Occipital lobe (tissue), 2 donors: ENCODE measurements around the gene C22orf23. TPM values are rescaled to one million over a fixed set of nuclear protein-coding genes. Genes with fewer than 3 reads are reported as not detected.

Experiments
- DNase-seq: peaks from one replicate; lab custom pipeline; 2025; lab: John Stamatoyannopoulos, UW
- total RNA-seq: library from RNA; depleted of rRNA; stranded (reverse); fragments of >200 nt; gene quantifications from one replicate; pipeline ENCODE4 v1.2.3, GENCODE V29; 2014

The C22orf23 gene
- total RNA-seq, result 0.31 TPM

DNA sequence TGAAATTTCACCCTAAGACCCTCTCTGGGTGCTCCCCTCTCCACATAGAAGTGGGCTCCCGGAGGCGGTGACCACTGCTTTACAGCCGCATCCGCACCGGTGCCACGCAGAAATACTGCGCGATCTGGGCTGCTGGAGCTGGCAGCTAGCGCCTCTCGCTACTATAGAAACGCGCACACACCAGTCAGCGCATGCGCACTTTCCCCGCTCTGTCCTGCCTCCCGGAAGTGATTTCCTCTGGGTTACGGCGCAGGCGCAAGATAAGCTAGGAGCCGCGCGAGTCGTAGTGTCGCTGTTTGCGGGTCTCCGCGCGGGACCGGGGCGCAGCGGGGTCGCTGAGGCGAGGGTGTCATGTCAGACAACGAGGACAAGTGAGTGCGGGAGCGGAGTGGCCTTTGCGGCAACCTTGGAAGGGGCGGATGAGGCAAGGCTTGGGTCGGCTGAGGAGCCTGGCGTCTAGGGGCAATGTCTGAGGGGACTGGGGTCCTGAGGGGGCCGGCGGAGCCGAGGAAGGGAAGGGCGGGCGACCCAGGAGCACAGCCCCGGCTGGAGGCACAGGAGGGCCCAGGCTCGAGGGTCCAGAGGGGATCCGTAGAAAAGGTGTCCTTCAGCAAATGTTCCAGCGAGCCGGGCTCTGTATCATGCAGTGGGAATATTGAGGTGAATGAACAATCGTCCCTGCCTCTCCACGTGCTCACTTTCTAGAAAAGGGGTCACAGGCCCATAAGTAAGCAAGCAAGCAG lies at the start of gene C22orf23, which contains the start of gene POLR2F:
C22orf23 (minus strand) TSS at position 165 of the 743 bp plus-strand sequence. CDS start 452 bp downstream, outside the sequence.
POLR2F (plus strand) TSS at position 263 of the 743 bp plus-strand sequence; CDS start at position 352, 89 bp downstream.
- peak; percentile 84 for DNase-seq

DNA sequence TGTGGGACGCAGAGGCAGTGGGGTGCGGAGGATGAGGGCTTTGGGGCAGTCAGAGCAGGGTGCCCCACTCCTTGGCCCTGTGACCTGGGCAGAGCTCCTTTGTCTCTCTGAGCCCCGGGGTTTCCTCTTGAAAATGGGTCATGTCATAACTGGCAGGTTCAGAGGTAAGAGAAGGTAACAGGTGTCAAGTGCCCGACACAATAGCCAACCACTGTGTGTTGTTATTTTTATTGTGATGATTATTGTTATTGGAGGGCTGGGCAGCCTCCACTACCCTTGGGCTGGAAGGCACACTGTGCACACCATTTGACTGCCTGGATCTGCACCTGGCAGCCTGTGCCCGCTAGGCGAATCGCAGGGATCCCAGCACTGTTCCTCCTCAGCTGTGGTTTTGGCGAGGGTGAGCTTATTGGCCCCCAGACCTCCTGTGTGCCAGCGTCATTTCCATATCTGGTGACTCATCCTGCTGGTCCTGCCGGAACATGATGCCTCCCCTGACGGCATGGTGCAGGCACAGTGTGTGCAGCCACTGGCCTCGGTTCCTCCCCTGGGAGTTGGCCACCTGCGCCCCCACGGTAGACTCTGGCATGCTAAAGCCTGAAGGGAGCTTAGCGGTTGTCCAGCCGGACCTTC lies 46.4 kb upstream of the C22orf23 start:
- DNase-seq, result peak; percentile 66

DNA sequence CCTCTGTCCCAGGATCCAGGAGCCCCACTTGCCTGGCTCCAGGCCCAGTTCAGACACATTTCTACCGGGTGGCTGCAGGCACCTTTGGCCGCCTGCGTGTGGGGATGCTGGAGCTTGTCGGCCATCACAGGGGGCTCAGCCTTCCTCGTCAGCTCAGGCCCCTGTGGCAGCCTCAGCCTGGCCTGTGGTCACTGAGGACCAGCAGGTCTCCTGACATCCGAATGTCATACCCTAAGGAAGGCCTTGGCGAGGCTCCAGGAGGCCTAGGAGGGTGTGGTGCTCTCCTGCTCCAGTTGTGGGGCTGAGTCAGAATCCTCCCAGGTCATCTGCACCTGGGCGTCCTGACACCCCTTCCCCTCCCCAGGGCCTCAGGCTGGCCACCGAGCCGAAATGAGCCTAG lies 45.8 kb upstream of the C22orf23 start:
- DNase-seq, result no peak

DNA sequence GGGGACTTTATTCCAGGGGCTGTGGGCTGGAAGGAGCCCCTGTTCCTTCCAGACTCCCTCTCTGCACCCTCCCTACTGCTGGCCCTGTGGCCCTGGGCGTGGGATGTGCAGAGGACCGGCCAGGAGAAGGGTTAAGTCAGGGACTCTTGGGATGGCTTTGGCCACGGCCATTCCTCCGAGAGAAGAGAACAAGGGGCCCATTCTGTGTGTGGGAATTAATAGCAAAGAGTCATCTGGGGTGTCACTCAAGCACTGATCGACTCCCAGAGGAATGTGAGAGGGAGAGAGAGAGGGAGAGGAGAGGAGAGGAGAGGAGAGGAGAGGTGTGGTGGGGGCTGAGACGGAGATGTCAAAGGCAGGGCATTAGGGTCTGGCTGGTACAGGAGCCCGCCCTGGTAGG lies 45.1 kb upstream of the C22orf23 start:
- no peak for DNase-seq

DNA sequence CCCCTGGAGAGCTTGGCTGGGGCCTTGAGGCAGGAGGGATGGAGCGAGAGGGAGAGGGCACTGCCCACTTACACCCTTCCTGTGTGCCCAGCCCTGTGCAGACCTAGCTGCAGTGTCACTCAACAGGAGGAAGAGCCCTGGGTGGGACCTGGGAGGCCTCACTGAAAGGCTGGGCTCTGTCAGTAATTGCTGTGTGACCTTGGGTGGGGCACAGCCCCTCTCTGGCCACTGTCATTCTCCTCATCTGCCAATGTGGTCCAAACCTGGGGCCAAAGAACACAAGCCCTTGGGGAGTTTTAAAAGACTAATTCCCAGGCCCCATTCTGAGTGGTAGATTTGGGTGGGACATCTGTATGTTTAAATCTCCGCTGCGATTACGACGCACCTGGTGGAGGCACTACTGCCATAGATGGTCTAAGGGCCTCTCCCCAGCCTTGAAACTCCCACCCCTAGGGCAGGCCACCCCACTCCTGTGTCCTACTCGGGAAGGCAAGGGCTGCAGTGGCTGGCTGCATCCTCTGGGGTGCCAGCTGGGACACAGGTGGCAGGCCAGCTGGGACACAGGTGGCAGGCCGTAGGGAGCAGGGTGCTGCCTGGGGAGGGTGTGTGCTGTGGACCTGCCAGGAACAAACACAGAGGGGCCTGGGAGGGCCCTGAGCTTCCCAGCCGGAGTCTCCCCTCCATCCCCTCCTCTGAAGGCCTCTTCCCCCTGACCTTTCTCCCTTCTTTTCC lies 43.3 kb upstream of the C22orf23 start:
- DNase-seq, result no peak

DNA sequence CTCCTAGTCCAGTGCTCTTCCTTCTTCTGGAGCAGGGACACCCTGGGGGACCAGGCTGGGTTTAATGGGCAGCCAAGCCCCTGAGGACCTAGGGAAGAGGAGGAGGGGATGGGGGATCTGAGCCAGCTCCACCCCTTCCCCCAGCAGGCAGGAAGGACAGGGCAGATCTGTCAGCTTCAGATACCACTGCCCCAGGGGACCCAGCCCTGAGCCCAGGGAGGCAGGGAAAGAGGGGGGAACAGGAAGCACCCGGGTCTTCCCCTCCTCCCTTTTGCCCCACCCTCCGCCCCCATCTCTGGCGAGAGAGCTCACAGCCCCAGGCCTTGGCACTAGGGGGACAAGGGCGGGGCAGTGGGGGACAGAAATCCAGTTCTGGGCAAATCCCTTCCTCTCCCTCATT lies 42.7 kb upstream of the C22orf23 start:
- DNase-seq, result no peak

DNA sequence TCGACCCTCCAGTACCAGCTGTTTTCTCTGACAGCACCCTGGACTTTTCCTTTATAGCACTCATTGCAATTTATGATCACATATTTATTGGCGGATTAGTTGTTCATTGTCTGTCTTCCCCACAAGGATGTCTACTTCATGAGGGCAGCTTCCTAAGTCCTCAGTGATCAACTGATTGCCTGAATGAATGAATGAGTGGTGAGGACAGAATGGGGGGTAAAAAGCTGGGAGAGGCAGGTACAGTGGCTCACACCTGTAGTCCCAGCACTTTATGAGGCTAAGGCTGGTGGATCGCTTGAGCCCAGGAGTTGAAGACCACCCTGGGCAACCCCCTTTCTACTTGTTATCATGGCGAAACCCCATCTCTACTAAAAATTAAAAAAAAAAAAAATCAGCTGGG lies 42.1 kb upstream of the C22orf23 start:
- DNase-seq, result no peak

DNA sequence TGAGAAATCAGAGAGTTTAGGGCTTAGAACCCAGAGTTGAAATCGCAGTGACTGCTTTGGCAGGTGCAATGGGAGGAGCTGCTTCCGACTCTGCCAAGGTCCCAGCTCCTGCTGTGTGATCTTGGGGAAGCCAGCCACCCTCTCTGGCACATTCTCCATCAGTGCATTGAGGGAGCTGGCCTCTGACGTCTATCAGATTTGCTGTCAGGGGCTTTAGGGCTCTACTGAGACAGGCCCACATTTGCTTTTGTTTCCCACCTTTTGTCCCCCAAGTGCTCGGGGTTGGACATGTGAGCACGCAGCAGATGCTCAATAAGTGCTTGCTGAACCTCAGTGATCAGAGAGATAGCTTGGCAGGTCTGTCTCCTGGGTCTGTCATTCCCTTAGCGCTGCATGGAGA lies 41.6 kb upstream of the C22orf23 start:
- DNase-seq, result no peak

DNA sequence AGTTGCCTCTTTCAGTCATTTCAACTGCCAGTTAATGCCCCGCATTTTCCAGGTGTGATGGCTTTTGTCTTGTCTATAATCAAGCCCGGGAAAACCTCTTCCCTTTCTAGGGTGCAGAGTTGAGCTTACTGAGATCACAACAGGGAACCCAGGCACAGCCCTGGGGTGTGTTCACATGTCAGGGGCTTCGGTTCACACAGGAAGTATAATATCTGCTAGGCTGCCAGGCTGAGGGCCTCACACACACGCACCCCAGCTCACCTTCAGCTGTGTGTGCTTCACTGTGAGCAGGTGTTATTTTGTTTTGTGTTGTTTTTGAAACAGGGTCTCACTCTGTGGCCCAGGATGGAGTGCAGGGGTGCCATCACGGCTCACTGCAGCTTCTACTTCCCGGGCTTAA lies 40.6 kb upstream of the C22orf23 start:
- no peak for DNase-seq

DNA sequence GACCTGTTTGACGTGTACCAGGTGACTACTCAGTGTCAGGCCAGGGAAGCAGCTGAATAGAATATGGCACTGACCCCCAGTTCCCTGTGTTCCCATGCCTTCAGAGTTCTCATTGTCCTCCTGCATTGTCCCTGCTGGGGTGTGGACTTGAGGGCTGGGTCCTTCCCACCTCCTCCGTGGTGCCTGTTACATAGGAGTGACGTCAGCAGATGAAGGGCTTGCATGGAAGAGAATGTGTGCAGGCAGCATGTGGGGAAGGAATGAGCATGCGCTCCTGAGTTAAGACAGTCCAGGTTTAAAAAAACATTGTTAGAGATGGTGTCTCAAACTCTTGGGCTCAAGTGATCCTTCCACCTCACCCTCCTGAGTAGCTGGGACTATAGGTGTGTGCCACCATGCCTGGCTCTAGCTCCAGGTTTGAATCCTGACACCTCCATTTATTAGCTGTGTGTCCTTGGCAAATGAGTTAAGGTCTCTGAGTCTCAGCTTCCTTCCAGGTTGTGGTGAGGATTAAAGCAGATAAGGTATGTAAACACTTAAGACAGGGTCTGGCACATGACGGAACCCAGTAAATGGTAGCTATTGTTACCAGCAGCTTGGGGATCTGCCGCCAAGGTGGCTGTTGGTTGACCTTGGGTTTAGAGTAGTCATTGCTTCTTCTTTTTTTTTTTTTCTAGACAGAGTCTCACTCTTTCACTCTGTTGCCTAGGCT lies 38.5 kb upstream of the C22orf23 start:
- DNase-seq, result no peak

DNA sequence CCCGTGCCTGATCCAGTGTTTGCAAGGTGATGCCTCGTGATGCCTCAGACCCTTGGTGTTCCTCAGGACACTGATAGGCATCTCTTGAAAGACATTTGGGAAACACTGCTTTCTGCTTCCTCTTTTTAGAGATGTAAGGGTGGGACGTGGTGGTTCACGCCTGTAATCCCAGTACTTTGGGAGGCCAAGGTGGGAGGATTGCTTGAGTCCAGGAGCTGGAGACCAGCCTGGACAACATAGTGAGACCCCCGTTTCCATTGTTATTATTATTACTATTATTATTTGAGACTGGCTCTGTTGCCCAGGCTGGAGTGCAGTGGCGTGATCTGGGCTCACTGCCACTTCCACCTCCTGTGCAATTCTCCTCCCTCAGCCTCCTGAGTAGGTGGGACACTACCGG lies 37.5 kb upstream of the C22orf23 start:
- no peak for DNase-seq

DNA sequence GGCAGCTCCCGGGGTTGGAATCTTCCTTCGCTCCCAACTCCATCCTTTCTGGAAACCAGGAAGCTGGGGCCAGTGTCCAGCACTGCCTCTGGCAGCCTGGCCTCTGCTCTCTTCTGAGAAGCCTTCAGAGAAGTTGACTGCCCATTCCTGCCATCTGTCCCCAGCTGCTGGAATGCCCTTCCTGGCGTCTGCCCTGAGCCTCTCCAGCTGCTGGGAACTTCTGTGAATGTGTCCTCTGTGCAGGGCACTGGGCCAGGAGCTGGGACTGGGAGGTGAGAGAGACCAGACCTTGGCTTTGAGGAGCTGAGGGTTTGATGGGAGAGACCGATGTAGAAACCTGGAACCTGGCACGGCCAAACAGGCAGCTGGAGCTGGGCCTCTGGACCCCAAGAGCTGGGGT lies 36.9 kb upstream of the C22orf23 start:
- DNase-seq, result no peak

DNA sequence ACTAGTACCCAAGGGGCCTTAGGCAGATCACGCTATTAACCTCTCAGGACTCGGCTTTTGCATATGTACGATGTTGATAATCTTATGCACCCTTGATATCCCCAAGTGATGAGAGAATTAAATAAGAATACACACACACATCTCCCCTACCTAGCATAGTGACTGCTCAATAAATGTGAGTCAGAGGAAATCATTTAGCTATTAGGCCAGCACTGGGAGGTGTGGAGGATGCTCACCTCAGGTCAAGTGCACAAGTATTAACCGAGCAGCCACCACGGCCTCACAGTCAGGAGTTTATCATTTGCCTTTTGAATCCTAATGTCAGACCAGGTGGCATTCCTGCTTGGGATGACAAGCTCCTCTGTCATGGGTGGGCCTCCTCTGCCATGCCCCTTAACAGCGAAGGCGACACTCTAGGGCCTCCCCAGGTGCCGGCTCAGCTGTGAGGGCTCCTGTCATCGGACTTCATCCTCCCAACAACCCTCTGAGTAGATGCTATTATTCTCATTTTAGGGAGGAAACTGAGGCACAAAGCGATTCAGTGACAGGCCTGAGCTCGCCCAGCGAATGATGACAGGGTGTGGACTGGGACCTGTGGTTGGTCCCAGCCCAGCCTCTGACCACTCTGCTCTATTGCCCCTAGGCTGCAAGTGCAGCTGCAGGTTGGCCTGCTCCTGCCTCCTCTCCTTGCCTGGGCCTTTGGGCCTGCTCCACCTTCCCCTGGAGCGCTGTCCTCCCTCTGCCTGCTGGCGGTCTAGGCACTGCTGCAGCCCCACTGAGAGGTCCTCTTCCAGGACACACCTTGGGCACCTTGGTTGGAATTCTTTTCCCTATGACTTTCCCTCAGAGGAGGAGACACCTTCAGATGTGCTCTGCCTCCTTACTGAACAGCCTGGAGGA lies 36.0 kb upstream of the C22orf23 start:
- DNase-seq, result no peak

DNA sequence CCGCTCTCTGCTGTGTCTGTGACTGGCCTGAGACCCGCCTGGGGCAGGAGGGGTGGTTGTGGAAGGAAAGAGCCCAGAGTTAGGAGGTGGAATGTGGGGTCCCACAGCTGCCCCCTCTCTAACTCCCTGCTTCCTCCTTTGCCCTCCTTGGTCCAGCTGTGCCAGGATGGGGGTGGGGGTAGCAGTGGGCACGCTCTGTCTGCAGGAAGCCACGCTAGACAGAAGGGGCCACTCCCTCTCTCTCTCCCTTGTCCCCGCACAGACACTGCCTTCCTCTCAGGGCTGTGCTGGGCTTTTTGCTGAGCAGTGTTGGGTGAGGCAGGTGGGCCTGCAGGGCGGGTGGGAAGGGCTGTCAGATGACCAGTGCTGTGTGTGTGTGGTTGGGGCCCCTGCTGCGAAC lies 33.0 kb upstream of the C22orf23 start:
- no peak for DNase-seq

DNA sequence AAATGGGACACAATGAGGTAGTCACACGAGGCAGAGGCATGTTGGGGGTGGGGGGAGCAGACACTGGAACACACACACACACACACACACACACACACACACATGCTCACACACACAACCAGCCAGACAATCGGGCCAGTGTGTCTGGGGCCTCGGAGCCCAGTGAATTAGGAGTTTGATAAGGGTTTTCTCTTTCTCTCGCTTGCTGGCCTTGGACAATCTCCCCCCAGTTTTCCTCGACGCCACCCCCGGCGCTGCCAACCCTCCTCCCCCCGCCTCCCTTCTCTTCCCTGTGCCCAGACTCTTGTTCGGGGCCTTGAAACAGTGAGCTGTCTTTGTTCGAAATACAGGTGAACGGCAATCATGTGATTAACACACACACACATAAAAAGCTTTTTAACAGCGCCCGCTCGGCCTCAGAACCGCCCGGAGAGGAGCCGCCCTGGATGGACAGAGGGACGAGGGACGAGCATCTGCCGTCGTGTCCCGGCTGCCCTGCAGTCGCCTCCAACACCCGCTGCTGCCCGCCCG lies 32.4 kb upstream of the C22orf23 start:
- DNase-seq, result peak; percentile 77

DNA sequence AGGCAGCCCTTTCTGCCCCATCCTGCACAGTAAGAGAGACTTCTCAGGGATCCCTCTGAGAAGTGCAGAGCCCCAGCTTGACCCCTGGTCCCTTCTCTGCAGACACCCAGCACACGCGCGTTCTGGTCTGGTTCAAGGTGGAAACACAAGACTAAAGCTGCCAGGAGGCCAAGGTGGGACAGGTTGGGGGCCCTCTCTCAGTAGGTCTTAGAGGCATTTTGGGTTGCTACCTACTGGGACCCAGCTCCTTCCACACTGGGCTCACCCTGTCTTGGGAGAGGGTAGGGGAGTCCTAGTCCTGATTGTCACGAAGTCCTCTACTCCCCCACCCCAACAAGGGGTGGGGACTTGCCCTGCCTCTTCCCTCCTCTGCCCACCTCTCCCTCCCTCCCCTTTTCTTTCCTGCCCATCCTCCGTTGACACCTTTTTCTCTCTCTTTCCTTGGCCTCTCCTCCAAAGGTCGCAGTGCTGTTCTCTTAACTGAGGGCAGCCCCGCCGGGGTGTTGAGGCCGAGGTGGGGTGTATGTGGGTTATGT lies 31.7 kb upstream of the C22orf23 start:
- DNase-seq, result no peak

DNA sequence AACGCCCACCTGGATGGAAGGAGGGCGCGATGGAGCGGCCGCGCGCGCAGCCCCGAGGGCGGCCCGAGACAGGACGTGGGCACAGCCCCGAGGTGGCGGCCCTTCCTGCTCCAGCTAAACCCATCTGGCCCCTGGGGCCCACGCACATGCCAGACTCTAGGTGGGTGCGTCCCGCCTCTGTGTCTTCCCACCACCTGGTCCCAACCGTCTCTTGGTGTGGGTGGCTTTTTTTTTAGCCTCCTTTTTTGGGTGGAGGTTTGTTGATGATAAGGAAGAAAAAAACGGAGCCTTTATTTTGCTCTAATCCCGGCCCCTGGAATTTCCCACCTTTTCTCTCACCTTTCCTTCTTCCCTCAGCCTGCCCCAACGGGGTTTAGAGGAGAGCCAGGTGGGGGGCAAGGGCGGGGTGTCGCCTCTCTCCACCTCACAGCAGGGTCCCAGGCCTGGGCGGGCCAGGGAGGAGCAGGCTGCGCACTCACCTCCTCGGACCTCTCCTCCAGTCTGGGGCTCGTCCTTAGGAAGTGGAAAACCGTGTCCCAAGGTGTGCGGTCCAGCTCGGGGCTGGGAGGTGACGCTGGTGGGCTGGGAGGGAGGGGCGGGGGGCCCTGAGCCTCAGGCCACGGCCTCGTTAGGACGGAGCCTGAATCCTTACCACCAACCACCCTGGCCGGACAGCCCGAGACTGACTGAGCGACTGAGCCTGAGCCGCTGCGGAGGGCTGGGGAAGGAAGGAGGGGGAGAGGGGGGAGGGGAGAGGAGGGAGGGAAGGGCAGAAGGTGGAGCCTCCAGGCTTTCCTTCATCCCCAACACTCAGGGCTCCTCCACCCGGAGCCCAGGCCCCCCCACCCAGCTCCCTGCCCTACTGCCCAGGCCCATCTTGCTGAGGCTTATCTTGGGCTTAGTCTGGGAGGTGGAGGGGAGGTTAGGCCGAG lies 30.7 kb upstream of the C22orf23 start, which contains the start of gene SOX10:
SOX10 (minus strand) TSS at position 696 of the 932 bp plus-strand sequence. CDS start 771 bp downstream, outside the sequence.
- DNase-seq, result peak; percentile 67

DNA sequence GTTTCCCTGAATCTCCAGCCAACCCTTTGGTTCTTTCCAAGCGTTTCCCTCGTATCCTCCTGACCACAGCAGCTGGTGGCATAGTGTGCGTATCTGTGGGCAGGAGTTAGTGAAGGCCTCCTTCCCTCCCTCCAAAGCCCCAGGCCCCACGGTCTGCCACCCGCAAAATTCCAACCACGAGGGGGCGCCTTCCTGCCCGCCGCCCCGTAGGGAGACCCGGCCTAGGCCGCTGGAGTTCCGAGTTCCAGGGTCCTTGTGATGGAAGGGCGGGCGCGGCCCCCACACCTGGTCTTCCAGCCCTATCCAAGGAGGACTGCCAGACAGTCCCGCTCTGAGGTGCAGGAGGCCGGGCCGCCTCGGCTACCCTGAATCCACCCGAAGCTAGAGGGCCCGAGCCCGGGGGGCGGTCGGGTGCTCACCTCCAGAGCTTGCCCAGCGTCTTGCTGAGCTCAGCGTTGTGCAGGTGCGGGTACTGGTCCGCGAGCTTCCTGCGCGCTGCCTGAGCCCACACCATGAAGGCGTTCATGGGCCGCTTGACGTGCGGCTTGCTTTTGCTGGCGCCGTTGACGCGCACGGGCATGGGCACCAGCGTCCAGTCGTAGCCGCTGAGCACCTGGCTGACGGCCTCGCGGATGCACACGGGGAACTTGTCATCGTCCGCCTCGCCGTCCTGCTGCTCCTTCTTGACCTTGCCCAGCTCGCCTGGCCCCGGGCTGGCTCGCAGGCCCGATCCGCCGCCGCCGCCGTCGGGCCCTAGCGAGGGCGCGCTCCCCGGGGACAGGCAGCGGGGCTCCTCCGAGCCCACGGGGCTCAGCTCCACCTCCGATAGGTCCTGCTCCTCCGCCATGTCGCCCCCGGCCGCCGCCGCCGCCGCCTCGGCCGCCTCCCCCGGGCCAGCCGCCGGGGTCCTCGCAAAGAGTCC lies 29.8 kb upstream of the C22orf23 start:
- no peak for DNase-seq
